Ascending aorta (tissue), 2 donors: ENCODE measurements around the gene GP9. TPM values are rescaled to one million over a fixed set of nuclear protein-coding genes. Genes with fewer than 3 reads are reported as not detected.

Source experiments
- DNase-seq, 2 donors: peaks; one replicate each; pipeline ENCODE4 v3.0.0-alpha.2; 2019; ENCODE audit warnings: low spot score in 2 of 2
- H3K27ac ChIP-seq, 2 donors: fragments of 200-600 bp; sonication (generic); one replicate each; pipeline ENCODE4 v1.5.1; 2016 to 2017; ENCODE audit warnings: mild to moderate bottlenecking in 1 of 2
- H3K27me3 ChIP-seq: fragments of 200-600 bp; sonication (generic); one replicate; pipeline ENCODE4 v1.5.1; 2017
- H3K36me3 ChIP-seq, 2 donors: fragments of 200-600 bp; sonication (generic); one replicate each; pipeline ENCODE4 v1.5.1; 2016
- H3K4me1 ChIP-seq, 2 donors: fragments of 200-600 bp; sonication (generic); one replicate each; pipeline ENCODE4 v1.5.1; 2016 to 2017; ENCODE audit warnings: mild to moderate bottlenecking in 1 of 2
- H3K4me3 ChIP-seq, 2 donors: fragments of 200-600 bp; sonication (generic); one replicate each; pipeline ENCODE4 v1.5.1; 2016 to 2017; ENCODE audit warnings: mild to moderate bottlenecking in 1 of 2
- H3K9me3 ChIP-seq, 2 donors: fragments of 200-600 bp; sonication (generic); one replicate each; pipeline ENCODE4 v1.5.1; 2016
- CTCF ChIP-seq, 3 experiments: fragments of 200-600 bp in 2 of 3; fragments of 450-650 bp in 1 of 3; sonication (generic) in 2 of 3; IDR thresholded peaks; one replicate each; pipeline ENCODE4 v1.5.1; 2016 to 2019; ENCODE audit warnings: antibody characterized with exemption in 3 of 3, mild to moderate bottlenecking in 1 of 3, moderate library complexity in 1 of 3
- intact Hi-C: fragments of 100-400 bp; cut with DNase I; formaldehyde crosslinking; loops from one replicate; pipeline ENCODE4 v1.15.1; 2023
- total RNA-seq: library from RNA; depleted of rRNA; stranded (reverse); fragments of >200 nt; gene quantifications from one replicate; pipeline ENCODE4 v1.1.0, GENCODE V29; 2016

The GP9 gene
- total RNA-seq, 1 donor from 2014 or later: not detected

- Histone ChIP-seq H3K27ac (no peak overlapping the region), H3K4me3 (no peak overlapping the region), H3K4me1 (no peaks in the 10 kb centered on the region), H3K36me3 (no peaks in the 10 kb centered on the region), H3K9me3 (no peaks in the 10 kb centered on the region), H3K27me3 (no peaks in the 10 kb centered on the region)
- DNase-seq: no peak
- intact Hi-C loops: no loop called here
- TF ChIP-seq CTCF (IDR thresholded peaks at IDR 0.05): no peak
Observed at GRCh38 chr3:129034642-129035041, 25.9 kb upstream of the GP9 start.

- no peaks in the 10 kb centered on the region for H3K4me1 ChIP-seq
- H3K36me3 ChIP-seq: no peaks in the 10 kb centered on the region
- H3K4me3 ChIP-seq: no peak overlapping the region
- H3K9me3 ChIP-seq: no peaks in the 10 kb centered on the region
- DNase-seq: no peak
- intact Hi-C loops: no loop called here
- no peak for TF ChIP-seq CTCF (IDR thresholded peaks at IDR 0.05)
- no peak overlapping the region for H3K27ac ChIP-seq
- no peaks in the 10 kb centered on the region for H3K27me3 ChIP-seq
Observed at GRCh38 chr3:129035360-129036221, 25.0 kb upstream of the GP9 start.

- Histone ChIP-seq H3K4me3 (no peak overlapping the region), H3K36me3 (no peaks in the 10 kb centered on the region), H3K9me3 (no peaks in the 10 kb centered on the region), H3K4me1 (no peaks in the 10 kb centered on the region), H3K27ac (no peak overlapping the region), H3K27me3 (no peaks in the 10 kb centered on the region)
- TF ChIP-seq CTCF (IDR thresholded peaks at IDR 0.05): no peak
- DNase-seq: no peak
- intact Hi-C loops: no loop called here
Observed at GRCh38 chr3:129036222-129037092, 24.1 kb upstream of the GP9 start.

- intact Hi-C loops: no loop called here
- Histone ChIP-seq H3K27me3 (no peaks in the 10 kb centered on the region), H3K27ac (no peak overlapping the region), H3K36me3 (no peaks in the 10 kb centered on the region), H3K4me1 (no peaks in the 10 kb centered on the region), H3K9me3 (no peaks in the 10 kb centered on the region), H3K4me3 (no peak overlapping the region)
- TF ChIP-seq CTCF (IDR thresholded peaks at IDR 0.05): no peak
- no peak for DNase-seq
Observed at GRCh38 chr3:129037093-129037419, 23.5 kb upstream of the GP9 start.

- intact Hi-C loops: no loop called here
- H3K27ac ChIP-seq: no peak overlapping the region
- H3K27me3 ChIP-seq: no peaks in the 10 kb centered on the region
- DNase-seq: no peak
- TF ChIP-seq CTCF (IDR thresholded peaks at IDR 0.05): no peak
- H3K9me3 ChIP-seq: no peaks in the 10 kb centered on the region
- H3K4me1 ChIP-seq: no peaks in the 10 kb centered on the region
- no peak overlapping the region for H3K4me3 ChIP-seq
- no peaks in the 10 kb centered on the region for H3K36me3 ChIP-seq
Observed at GRCh38 chr3:129038121-129038855, 22.3 kb upstream of the GP9 start.
